Measurements from ENCODE around the gene SMAD3. TPM values are rescaled to one million over a fixed set of nuclear protein-coding genes. Genes with fewer than 3 reads are reported as not detected.

Gene SMAD3
- total and polyA plus RNA-seq, 2 donors: 8.8 to 21.6 TPM

- peaks cover 0 to 10% of the 10 kb centered on the region in 2 donors for H3K27me3 ChIP-seq (ENCODE audit: control insufficient read depth in 2 of 2, insufficient read depth in 1 of 2, low read length in 1 of 2)
- no peaks in the 10 kb centered on the region for H3K36me3 ChIP-seq (ENCODE audit: control insufficient read depth in 2 of 2, insufficient read depth in 2 of 2, low read length in 1 of 2)
- peaks cover 6 to 40% of the 10 kb centered on the region in 2 donors for H3K4me1 ChIP-seq (ENCODE audit: control insufficient read depth in 2 of 2, insufficient read depth in 2 of 2, low read length in 2 of 2)
- no peak overlapping the region for H3K4me3 ChIP-seq (ENCODE audit: low read length in 2 of 2)
- no peak overlapping the region for H3K27ac ChIP-seq (ENCODE audit: low read depth in 1 of 2, low read length in 1 of 2)
- DNase-seq (ENCODE audit: low read depth in 6 of 9, low spot score in 9 of 9): no peak
- H3K9me3 ChIP-seq (ENCODE audit: control insufficient read depth in 2 of 2, insufficient read depth in 1 of 2, low read length in 1 of 2): peaks cover 0 to 3% of the 10 kb centered on the region in 2 donors
These were observed 34.1 kb upstream of the SMAD3 start for GRCh38 chr15:67031331-67031730.

- H3K4me1 ChIP-seq (ENCODE audit: control insufficient read depth in 2 of 2, insufficient read depth in 2 of 2, low read length in 2 of 2): peaks cover 6 to 51% of the 10 kb centered on the region in 2 donors
- 77% methylated on average over 3 of the region's 3 CpGs for WGBS
- DNase-seq (ENCODE audit: low read depth in 6 of 9, low spot score in 9 of 9): no peak
- H3K36me3 ChIP-seq (ENCODE audit: control insufficient read depth in 2 of 2, insufficient read depth in 2 of 2, low read length in 1 of 2): no peaks in the 10 kb centered on the region
- H3K27ac ChIP-seq (ENCODE audit: low read depth in 1 of 2, low read length in 1 of 2): no peak overlapping the region
- H3K27me3 ChIP-seq (ENCODE audit: control insufficient read depth in 2 of 2, insufficient read depth in 1 of 2, low read length in 1 of 2): peaks cover 0 to 10% of the 10 kb centered on the region in 2 donors
- no peak overlapping the region for H3K4me3 ChIP-seq (ENCODE audit: low read length in 2 of 2)
- peaks cover 0 to 3% of the 10 kb centered on the region in 2 donors for H3K9me3 ChIP-seq (ENCODE audit: control insufficient read depth in 2 of 2, insufficient read depth in 1 of 2, low read length in 1 of 2)
These were observed 32.8 kb upstream of the SMAD3 start for GRCh38 chr15:67032608-67033007.

- peak in 1 of 9 donors; percentile 57 for DNase-seq (ENCODE audit: low read depth in 6 of 9, low spot score in 9 of 9)
- no peaks in the 10 kb centered on the region for H3K36me3 ChIP-seq (ENCODE audit: control insufficient read depth in 2 of 2, insufficient read depth in 2 of 2, low read length in 1 of 2)
- H3K4me1 ChIP-seq (ENCODE audit: control insufficient read depth in 2 of 2, insufficient read depth in 2 of 2, low read length in 2 of 2): peaks cover 6 to 55% of the 10 kb centered on the region in 2 donors
- no peak overlapping the region for H3K27ac ChIP-seq (ENCODE audit: low read depth in 1 of 2, low read length in 1 of 2)
- H3K4me3 ChIP-seq (ENCODE audit: low read length in 2 of 2): peak overlapping the region; percentile 25 to 36
- H3K27me3 ChIP-seq (ENCODE audit: control insufficient read depth in 2 of 2, insufficient read depth in 1 of 2, low read length in 1 of 2): peaks cover 0 to 10% of the 10 kb centered on the region in 2 donors
- H3K9me3 ChIP-seq (ENCODE audit: control insufficient read depth in 2 of 2, insufficient read depth in 1 of 2, low read length in 1 of 2): peaks cover 0 to 3% of the 10 kb centered on the region in 2 donors
- WGBS: 20% methylated on average over 12 of the region's 12 CpGs
These were observed 32.4 kb upstream of the SMAD3 start for GRCh38 chr15:67033012-67033411.

- H3K4me1 ChIP-seq (ENCODE audit: control insufficient read depth in 2 of 2, insufficient read depth in 2 of 2, low read length in 2 of 2): peaks cover 6 to 60% of the 10 kb centered on the region in 2 donors
- DNase-seq (ENCODE audit: low read depth in 6 of 9, low spot score in 9 of 9): peak in 3 of 9 donors; percentile 38 to 55 (median 42)
These were observed 31.8 kb upstream of the SMAD3 start for GRCh38 chr15:67033571-67034044.

GRCh38 chr15:67035886-67036285 is 29.5 kb upstream of the SMAD3 start:
- no peaks in the 10 kb centered on the region for H3K36me3 ChIP-seq (ENCODE audit: control insufficient read depth in 2 of 2, insufficient read depth in 2 of 2, low read length in 1 of 2)
- H3K27me3 ChIP-seq (ENCODE audit: control insufficient read depth in 2 of 2, insufficient read depth in 1 of 2, low read length in 1 of 2): peaks cover 0 to 10% of the 10 kb centered on the region in 2 donors
- H3K9me3 ChIP-seq (ENCODE audit: control insufficient read depth in 2 of 2, insufficient read depth in 1 of 2, low read length in 1 of 2): peaks cover 0 to 3% of the 10 kb centered on the region in 2 donors
- no peak overlapping the region for H3K27ac ChIP-seq (ENCODE audit: low read depth in 1 of 2, low read length in 1 of 2)
- no peak for DNase-seq (ENCODE audit: low read depth in 6 of 9, low spot score in 9 of 9)
- H3K4me1 ChIP-seq (ENCODE audit: control insufficient read depth in 2 of 2, insufficient read depth in 2 of 2, low read length in 2 of 2): peaks cover 22 to 52% of the 10 kb centered on the region in 2 donors
- no peak overlapping the region for H3K4me3 ChIP-seq (ENCODE audit: low read length in 2 of 2)
- WGBS: 69% methylated on average over 5 of the region's 5 CpGs

More at GRCh38 chr15:67033571-67034044, 31.8 kb upstream of the SMAD3 start:
- H3K4me3 ChIP-seq (ENCODE audit: low read length in 2 of 2): peak overlapping the region; percentile 25 to 36
- H3K27me3 ChIP-seq (ENCODE audit: control insufficient read depth in 2 of 2, insufficient read depth in 1 of 2, low read length in 1 of 2): peaks cover 0 to 10% of the 10 kb centered on the region in 2 donors
- WGBS: 5% methylated on average over 50 of the region's 50 CpGs
- H3K36me3 ChIP-seq (ENCODE audit: control insufficient read depth in 2 of 2, insufficient read depth in 2 of 2, low read length in 1 of 2): no peaks in the 10 kb centered on the region
- peaks cover 0 to 3% of the 10 kb centered on the region in 2 donors for H3K9me3 ChIP-seq (ENCODE audit: control insufficient read depth in 2 of 2, insufficient read depth in 1 of 2, low read length in 1 of 2)
- H3K27ac ChIP-seq (ENCODE audit: low read depth in 1 of 2, low read length in 1 of 2): no peak overlapping the region

GRCh38 chr15:67036775-67037555 is 28.4 kb upstream of the SMAD3 start:
- no peak overlapping the region for H3K4me3 ChIP-seq (ENCODE audit: low read length in 2 of 2)
- peaks cover 0 to 3% of the 10 kb centered on the region in 2 donors for H3K9me3 ChIP-seq (ENCODE audit: control insufficient read depth in 2 of 2, insufficient read depth in 1 of 2, low read length in 1 of 2)
- 85% methylated on average over 8 of the region's 8 CpGs for WGBS
- H3K4me1 ChIP-seq (ENCODE audit: control insufficient read depth in 2 of 2, insufficient read depth in 2 of 2, low read length in 2 of 2): peaks cover 22 to 53% of the 10 kb centered on the region in 2 donors
- no peak for DNase-seq (ENCODE audit: low read depth in 6 of 9, low spot score in 9 of 9)
- H3K27ac ChIP-seq (ENCODE audit: low read depth in 1 of 2, low read length in 1 of 2): no peak overlapping the region
- H3K36me3 ChIP-seq (ENCODE audit: control insufficient read depth in 2 of 2, insufficient read depth in 2 of 2, low read length in 1 of 2): no peaks in the 10 kb centered on the region
- peaks cover 0 to 10% of the 10 kb centered on the region in 2 donors for H3K27me3 ChIP-seq (ENCODE audit: control insufficient read depth in 2 of 2, insufficient read depth in 1 of 2, low read length in 1 of 2)

- Histone ChIP-seq H3K4me1 (ENCODE audit: control insufficient read depth in 2 of 2, insufficient read depth in 2 of 2, low read length in 2 of 2) (peaks cover 22 to 59% of the 10 kb centered on the region in 2 donors), H3K4me3 (ENCODE audit: low read length in 2 of 2) (no peak overlapping the region), H3K27ac (ENCODE audit: low read depth in 1 of 2, low read length in 1 of 2) (no peak overlapping the region), H3K36me3 (ENCODE audit: control insufficient read depth in 2 of 2, insufficient read depth in 2 of 2, low read length in 1 of 2) (no peaks in the 10 kb centered on the region), H3K9me3 (ENCODE audit: control insufficient read depth in 2 of 2, insufficient read depth in 1 of 2, low read length in 1 of 2) (peaks cover 0 to 3% of the 10 kb centered on the region in 2 donors), H3K27me3 (ENCODE audit: control insufficient read depth in 2 of 2, insufficient read depth in 1 of 2, low read length in 1 of 2) (peaks cover 0 to 10% of the 10 kb centered on the region in 2 donors)
- DNase-seq (ENCODE audit: low read depth in 6 of 9, low spot score in 9 of 9): no peak
These were observed 27.7 kb upstream of the SMAD3 start for GRCh38 chr15:67037694-67038093.

GRCh38 chr15:67038736-67039135 is 26.7 kb upstream of the SMAD3 start:
- peak overlapping the region; percentile 46 to 73 for H3K27ac ChIP-seq (ENCODE audit: low read depth in 1 of 2, low read length in 1 of 2)

GRCh38 chr15:67039384-67040075 is 25.9 kb upstream of the SMAD3 start:
- DNase-seq (ENCODE audit: low read depth in 6 of 9, low spot score in 9 of 9): peak in 1 of 9 donors; percentile 70
- 37% methylated on average over 10 of the region's 10 CpGs for WGBS
- H3K36me3 ChIP-seq (ENCODE audit: control insufficient read depth in 2 of 2, insufficient read depth in 2 of 2, low read length in 1 of 2): no peaks in the 10 kb centered on the region
- H3K4me3 ChIP-seq (ENCODE audit: low read length in 2 of 2): peak overlapping the region in 1 of 2 donors; percentile 5
- H3K27me3 ChIP-seq (ENCODE audit: control insufficient read depth in 2 of 2, insufficient read depth in 1 of 2, low read length in 1 of 2): no peaks in the 10 kb centered on the region
- peak overlapping the region in 1 of 2 donors; percentile 73 for H3K27ac ChIP-seq (ENCODE audit: low read depth in 1 of 2, low read length in 1 of 2)
- peaks cover 16 to 47% of the 10 kb centered on the region in 2 donors for H3K4me1 ChIP-seq (ENCODE audit: control insufficient read depth in 2 of 2, insufficient read depth in 2 of 2, low read length in 2 of 2)
- peaks cover 0 to 2% of the 10 kb centered on the region in 2 donors for H3K9me3 ChIP-seq (ENCODE audit: control insufficient read depth in 2 of 2, insufficient read depth in 1 of 2, low read length in 1 of 2)

More at GRCh38 chr15:67038736-67039135, 26.7 kb upstream of the SMAD3 start:
- H3K36me3 ChIP-seq (ENCODE audit: control insufficient read depth in 2 of 2, insufficient read depth in 2 of 2, low read length in 1 of 2): no peaks in the 10 kb centered on the region
- peak in 1 of 9 donors; percentile 62 for DNase-seq (ENCODE audit: low read depth in 6 of 9, low spot score in 9 of 9)
- no peaks in the 10 kb centered on the region for H3K9me3 ChIP-seq (ENCODE audit: control insufficient read depth in 2 of 2, insufficient read depth in 1 of 2, low read length in 1 of 2)
- H3K4me1 ChIP-seq (ENCODE audit: control insufficient read depth in 2 of 2, insufficient read depth in 2 of 2, low read length in 2 of 2): peaks cover 16 to 55% of the 10 kb centered on the region in 2 donors
- peaks cover 0 to 4% of the 10 kb centered on the region in 2 donors for H3K27me3 ChIP-seq (ENCODE audit: control insufficient read depth in 2 of 2, insufficient read depth in 1 of 2, low read length in 1 of 2)
- no peak overlapping the region for H3K4me3 ChIP-seq (ENCODE audit: low read length in 2 of 2)
